A204.1 (cell line): ENCODE results near the gene TAF1A.

Experiments used
- FAIRE-seq: peaks from 2 replicates; lab custom pipeline; 2012; peaks lifted over from hg19 to GRCh38; lab: Jason Lieb, UNC

TAF1A gene

DNA sequence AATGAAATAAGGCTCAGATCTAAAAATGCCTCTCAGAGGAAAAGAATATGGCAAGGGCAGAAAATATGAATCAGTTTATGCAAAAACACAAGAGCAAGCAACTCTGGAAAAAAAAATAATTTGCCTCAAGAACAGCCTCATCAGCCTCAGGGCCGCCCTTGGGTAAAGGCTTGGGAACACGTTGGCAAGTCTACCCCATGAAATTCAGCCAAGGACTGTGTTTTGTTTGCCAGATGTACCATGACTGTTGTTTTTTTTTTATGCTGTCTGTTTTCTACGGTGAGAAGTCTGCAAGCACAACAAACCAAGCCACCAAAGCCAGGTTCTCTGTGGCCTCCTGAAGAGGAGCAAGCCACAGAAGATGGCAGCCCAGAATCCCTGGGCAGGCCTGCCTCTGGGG, 59.8 kb downstream of the TAF1A start:
- no peak for FAIRE-seq

GRCh38 chr1:222529181-222529580, 60.6 kb downstream of the TAF1A start:
- FAIRE-seq = no peak

DNA sequence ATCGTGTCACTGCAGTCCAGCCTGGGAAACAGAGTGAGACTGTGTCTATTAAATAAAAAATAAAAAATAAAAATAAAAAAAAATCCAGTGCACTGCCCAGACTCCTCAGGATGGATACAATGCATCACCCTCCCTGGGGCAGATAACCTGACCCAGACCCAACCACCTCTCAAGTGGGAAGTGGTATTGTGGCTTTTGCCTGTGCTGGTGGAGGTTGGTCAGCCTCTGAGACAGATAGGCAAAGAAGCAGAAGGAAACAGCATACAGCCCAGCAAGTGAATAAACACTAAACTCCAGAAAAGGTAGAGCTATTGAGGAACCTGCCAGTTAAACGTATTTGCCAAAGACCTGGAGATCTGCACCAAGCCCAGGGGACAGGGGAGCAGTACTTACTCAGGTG, 63.8 kb downstream of the TAF1A start:
- FAIRE-seq = no peak

DNA sequence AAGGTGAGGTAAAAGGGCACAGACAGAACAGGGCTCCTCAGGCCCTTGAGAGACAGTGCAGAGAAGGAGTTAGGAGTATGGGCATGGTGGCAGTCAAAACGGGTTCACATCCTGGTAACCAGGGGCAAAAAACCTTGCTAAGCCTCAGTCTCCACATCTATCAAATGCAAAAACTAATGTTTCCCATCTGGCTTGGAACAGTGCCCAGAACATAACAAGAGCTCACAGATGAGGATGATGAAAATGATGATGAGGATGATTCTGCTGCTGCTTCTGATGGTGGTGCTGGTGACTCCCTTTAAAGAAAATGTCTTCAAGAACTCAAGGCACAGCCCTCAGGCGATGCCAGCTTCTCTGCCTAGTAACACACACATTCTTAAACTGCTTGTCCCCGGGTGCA, 65.9 kb downstream of the TAF1A start:
- no peak for FAIRE-seq

DNA sequence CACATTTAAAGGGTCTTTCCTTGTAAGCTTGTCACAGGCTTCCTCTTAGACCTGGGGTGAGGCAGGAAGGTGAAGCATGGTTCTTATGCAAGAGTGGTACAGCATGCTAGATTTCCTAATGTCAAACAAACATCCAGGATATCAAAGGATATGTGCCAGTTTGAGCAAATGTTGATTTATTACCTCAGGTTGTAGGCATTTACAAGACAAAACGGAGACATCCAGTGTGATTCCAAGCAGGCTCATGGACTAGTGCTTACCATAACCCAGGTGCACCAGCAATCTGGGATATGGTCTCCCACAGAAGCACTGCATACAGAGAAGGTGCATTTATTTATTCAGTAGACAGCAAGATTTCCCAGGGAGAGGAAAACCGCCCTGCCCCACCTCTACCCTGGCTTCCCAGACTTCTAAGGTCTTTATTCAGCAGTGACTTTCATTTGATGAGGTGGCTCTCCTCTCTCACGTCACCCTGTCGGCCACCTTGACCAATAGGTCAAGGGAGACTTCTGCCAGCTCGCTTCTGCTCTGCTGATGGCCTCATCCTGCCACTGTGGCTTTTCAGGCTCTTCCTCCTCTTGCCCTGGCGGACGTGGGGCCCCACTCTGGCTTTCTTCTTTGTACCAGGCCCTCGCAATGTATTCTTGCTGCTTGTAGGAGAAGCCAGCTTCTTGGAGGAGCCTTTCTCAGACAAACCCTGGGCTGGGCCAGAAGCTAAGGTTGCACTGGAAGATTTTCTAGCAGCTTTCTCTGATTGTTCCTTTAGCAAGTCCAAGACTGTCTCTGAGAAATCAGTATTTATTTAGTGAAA, 67.4 kb downstream of the TAF1A start:
- no peak for FAIRE-seq

DNA sequence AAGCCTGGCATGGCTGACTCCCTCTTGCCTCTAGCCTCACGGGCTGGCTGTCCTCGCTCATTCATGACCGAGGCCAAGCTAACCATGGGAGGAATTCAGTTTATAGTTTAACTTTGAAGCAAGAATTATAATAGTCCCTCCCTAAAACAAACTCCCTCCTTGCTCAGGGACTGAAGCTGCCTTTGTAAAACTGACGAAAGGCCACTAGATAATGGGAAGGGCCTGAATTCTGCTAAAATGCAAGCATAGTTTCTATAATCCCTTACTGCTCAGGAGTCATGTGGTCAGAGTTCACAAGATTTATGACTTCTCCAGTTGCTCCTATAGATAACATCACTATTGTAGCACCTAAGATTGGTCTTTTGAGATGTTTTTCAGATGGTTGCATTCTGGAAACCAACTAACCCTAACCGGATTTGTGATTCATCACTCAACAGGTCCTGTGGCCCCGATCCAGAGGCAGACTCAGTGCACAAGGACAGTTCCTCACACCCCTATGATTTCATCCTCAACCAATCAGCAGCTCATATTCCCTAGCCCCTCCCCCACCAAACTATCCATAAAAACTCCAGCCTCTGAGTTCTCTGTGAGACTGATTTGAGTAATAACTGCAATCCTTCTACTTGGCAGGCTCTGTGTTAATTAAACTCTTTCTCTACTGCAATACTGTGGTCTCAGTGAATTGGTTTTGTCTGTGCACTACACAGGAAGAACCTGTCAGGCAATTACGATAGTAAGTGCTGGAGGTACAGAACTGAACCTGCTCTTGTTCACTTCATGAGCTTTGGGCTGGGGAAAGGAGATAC, 68.2 kb downstream of the TAF1A start:
- no peak for FAIRE-seq
